Measurements from ENCODE around the gene GCLC. TPM values are rescaled to one million over a fixed set of nuclear protein-coding genes. Genes with fewer than 3 reads are reported as not detected.

GCLC gene
- total RNA-seq, 1 donor from 2014 or later = 27.5 TPM

DNA sequence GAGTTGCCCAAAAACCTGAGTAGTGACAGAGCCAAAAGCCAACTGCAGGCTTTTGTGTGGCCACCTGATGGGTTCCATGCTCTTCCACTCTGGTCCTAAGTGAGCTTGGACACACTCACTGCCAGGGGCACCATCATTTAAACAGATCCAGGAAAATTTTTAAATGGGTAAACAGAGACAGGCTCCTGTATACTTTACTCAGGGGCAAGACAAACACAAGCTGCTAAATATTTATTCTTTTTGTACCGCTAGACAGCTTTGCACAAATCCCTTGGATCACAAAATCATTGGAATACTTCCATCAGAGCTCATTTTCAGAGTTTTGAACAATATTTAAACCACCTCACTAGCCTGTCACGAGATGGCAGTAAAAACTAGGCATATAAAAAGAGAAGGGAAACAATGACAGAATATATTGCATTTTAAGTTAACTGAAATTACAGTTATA is 31.4 kb downstream of the GCLC start:
- Mint-ChIP-seq H3K27ac (ENCODE audit: unreplicated experiment) (no peak overlapping the region), H3K9me3 (no peaks in the 10 kb centered on the region), H3K36me3 (ENCODE audit: low read depth) (peaks cover 15% of the 10 kb centered on the region), H3K27me3 (ENCODE audit: low read depth) (no peaks in the 10 kb centered on the region), H3K4me1 (peaks cover 5% of the 10 kb centered on the region), H3K4me3 (no peak overlapping the region)
- DNase-seq (ENCODE audit: low read depth, low spot score) = no peak
- TF ChIP-seq, protein P1, sequence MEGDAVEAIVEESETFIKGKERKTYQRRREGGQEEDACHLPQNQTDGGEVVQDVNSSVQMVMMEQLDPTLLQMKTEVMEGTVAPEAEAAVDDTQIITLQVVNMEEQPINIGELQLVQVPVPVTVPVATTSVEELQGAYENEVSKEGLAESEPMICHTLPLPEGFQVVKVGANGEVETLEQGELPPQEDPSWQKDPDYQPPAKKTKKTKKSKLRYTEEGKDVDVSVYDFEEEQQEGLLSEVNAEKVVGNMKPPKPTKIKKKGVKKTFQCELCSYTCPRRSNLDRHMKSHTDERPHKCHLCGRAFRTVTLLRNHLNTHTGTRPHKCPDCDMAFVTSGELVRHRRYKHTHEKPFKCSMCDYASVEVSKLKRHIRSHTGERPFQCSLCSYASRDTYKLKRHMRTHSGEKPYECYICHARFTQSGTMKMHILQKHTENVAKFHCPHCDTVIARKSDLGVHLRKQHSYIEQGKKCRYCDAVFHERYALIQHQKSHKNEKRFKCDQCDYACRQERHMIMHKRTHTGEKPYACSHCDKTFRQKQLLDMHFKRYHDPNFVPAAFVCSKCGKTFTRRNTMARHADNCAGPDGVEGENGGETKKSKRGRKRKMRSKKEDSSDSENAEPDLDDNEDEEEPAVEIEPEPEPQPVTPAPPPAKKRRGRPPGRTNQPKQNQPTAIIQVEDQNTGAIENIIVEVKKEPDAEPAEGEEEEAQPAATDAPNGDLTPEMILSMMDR (conservative IDR thresholded peaks at IDR 0.05) = no peak

DNA sequence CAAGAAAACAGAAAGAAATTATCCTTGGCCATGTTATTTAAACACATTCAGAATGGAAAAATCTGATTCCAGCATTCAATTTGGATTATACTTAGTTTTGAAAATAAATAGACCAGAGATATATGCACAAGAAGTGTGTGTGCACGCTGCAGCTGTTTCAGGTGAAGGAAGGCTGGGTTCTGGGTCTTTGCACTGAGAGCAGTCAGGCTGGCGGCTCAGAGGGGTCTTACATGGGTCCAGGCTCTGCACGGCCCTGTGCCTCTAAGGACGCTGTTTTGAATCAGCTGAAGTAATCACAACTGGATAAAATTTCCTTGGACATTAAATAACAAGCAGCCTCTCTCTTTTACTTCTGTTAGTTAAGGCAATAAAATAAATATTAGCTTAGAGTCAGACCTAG is 31.8 kb downstream of the GCLC start:
- no peak overlapping the region for H3K4me3 Mint-ChIP-seq
- H3K27ac Mint-ChIP-seq (ENCODE audit: unreplicated experiment) = no peak overlapping the region
- no peak for DNase-seq (ENCODE audit: low read depth, low spot score)
- no peaks in the 10 kb centered on the region for H3K9me3 Mint-ChIP-seq
- TF ChIP-seq, protein P1 (conservative IDR thresholded peaks at IDR 0.05) = no peak
- peaks cover 5% of the 10 kb centered on the region for H3K4me1 Mint-ChIP-seq
- peaks cover 19% of the 10 kb centered on the region for H3K36me3 Mint-ChIP-seq (ENCODE audit: low read depth)
- no peaks in the 10 kb centered on the region for H3K27me3 Mint-ChIP-seq (ENCODE audit: low read depth)

DNA sequence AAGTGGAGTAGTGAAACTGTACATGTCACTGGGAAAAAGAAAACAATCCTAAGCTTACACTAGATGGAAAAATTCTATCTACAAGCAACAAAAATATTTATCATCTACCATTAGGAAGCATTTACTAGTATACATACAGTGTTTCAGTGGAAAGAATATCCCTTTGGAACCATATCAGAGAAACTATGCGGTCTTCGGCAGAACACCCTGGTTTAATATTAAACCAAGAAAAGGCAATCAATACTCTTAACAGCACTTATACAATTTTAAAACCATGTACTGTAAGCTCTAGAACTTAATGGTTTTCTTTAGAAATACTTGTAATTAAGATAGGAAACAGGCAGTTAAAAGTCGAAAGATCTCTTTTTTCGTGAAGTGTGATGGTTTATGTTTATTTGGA is 32.3 kb downstream of the GCLC start:
- Mint-ChIP-seq H3K4me1 (peaks cover 5% of the 10 kb centered on the region), H3K36me3 (ENCODE audit: low read depth) (peaks cover 19% of the 10 kb centered on the region), H3K27me3 (ENCODE audit: low read depth) (no peaks in the 10 kb centered on the region), H3K9me3 (no peaks in the 10 kb centered on the region), H3K4me3 (no peak overlapping the region), H3K27ac (ENCODE audit: unreplicated experiment) (no peak overlapping the region)
- no peak for DNase-seq (ENCODE audit: low read depth, low spot score)
- TF ChIP-seq, protein P1 (conservative IDR thresholded peaks at IDR 0.05) = no peak

DNA sequence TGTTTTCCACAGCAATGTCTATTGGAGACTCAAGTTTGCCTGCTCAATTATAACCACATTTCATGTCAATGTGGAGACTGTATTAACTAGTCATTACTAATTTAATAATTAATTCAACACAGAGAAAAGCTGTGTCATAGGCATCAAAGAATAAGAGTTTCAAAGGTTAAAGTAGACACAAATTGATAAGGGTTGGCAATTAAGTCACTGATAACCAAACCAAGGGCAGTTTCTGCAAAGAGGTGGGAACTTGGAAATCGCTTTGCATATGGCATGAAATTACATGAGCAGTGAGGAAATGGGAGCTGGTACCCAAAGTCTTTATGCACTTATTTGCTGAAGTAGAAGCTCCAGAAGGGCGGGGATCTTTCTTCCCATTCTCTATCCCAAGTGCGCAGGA is 34.2 kb downstream of the GCLC start:
- H3K4me1 Mint-ChIP-seq = peaks cover 5% of the 10 kb centered on the region
- DNase-seq (ENCODE audit: low read depth, low spot score) = no peak
- H3K27ac Mint-ChIP-seq (ENCODE audit: unreplicated experiment) = no peak overlapping the region
- no peaks in the 10 kb centered on the region for H3K27me3 Mint-ChIP-seq (ENCODE audit: low read depth)
- no peaks in the 10 kb centered on the region for H3K9me3 Mint-ChIP-seq
- peaks cover 17% of the 10 kb centered on the region for H3K36me3 Mint-ChIP-seq (ENCODE audit: low read depth)
- no peak overlapping the region for H3K4me3 Mint-ChIP-seq
- TF ChIP-seq, protein P1 (conservative IDR thresholded peaks at IDR 0.05) = no peak

DNA sequence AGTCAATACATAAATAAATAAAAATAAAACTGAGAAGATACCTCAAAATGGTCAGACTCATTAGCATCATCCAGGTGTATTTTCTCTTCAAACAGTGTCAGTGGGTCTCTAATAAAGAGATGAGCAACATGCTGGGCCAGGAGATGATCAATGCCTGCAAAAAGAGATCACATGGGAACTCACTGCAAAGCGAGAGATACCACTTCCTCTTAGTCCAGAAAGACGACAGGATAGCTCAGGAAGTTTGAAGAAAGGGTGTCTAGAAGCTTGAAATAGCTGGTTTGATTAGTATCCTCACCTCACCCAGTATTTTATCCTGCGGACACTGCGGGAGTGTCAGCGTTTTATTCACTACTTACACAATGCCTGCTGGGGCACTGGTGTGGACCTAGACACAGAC is 38.0 kb downstream of the GCLC start:
- Mint-ChIP-seq H3K4me1 (no peaks in the 10 kb centered on the region), H3K4me3 (no peak overlapping the region), H3K36me3 (ENCODE audit: low read depth) (peaks cover 14% of the 10 kb centered on the region), H3K27me3 (ENCODE audit: low read depth) (no peaks in the 10 kb centered on the region), H3K27ac (ENCODE audit: unreplicated experiment) (no peak overlapping the region), H3K9me3 (no peaks in the 10 kb centered on the region)
- no peak for DNase-seq (ENCODE audit: low read depth, low spot score)
- TF ChIP-seq, protein P1 (conservative IDR thresholded peaks at IDR 0.05) = no peak

DNA sequence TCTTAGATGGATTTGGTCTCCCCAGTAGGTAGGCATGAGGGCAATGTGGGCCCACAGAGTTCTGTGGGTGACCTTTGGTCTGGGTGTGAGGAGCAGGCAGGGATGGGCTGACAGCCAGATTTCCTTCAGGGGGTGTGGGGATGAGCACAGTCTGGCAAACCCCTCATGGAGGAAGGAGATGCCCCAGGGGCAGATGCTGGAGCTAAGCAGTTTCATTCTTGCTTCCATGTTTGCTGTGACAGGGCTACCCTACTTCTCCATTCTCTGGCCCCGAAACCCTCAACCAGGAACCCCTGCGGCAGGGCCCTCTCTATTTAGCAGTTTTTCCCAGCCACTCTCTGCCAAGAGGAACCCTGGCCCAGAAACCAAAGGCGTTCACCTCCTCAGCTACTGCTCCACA is 40.4 kb downstream of the GCLC start:
- H3K4me1 Mint-ChIP-seq = no peaks in the 10 kb centered on the region
- H3K27me3 Mint-ChIP-seq (ENCODE audit: low read depth) = no peaks in the 10 kb centered on the region
- no peaks in the 10 kb centered on the region for H3K9me3 Mint-ChIP-seq
- TF ChIP-seq, protein P1 (conservative IDR thresholded peaks at IDR 0.05) = no peak
- H3K36me3 Mint-ChIP-seq (ENCODE audit: low read depth) = peaks cover 11% of the 10 kb centered on the region
- H3K4me3 Mint-ChIP-seq = no peak overlapping the region
- no peak overlapping the region for H3K27ac Mint-ChIP-seq (ENCODE audit: unreplicated experiment)
- no peak for DNase-seq (ENCODE audit: low read depth, low spot score)
